Measurements from ENCODE around the gene CMYA5.

DNA sequence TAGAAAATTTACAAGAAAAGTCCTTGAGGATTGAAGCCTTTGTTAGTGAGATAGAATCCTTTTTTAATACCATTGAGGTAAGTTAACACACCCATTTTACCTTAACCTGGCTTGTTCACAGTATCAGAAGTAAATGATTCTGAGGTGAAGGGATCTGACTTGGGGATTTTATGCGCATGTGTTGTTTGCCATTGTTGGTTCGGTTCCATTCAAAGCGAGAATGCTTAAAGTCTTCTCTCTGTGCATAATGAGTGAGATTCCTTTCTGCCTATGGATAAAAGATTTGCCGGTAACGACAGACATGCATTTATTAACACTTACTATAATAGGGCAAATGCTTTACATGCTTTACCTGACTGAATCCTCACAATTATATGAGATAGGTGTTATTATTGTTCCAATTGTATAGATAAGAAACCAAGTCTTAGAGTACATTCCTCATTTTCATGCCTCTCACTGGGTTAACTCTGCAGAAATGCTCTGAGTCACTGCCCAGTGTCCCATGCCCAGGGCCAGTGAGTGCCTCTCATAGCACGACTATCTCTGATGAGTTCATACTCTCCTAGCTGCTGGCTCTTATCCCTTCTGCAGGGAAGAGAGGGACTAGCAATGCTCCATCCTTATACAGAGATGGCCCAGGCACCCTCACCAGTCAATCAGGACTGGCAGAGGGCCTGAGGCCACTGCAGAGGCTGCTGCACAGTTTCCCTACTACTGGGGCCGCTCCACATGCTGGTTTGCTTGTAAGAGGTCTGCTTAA is 54.4 kb downstream of the CMYA5 start:
- TF ChIP-seq, protein P1, sequence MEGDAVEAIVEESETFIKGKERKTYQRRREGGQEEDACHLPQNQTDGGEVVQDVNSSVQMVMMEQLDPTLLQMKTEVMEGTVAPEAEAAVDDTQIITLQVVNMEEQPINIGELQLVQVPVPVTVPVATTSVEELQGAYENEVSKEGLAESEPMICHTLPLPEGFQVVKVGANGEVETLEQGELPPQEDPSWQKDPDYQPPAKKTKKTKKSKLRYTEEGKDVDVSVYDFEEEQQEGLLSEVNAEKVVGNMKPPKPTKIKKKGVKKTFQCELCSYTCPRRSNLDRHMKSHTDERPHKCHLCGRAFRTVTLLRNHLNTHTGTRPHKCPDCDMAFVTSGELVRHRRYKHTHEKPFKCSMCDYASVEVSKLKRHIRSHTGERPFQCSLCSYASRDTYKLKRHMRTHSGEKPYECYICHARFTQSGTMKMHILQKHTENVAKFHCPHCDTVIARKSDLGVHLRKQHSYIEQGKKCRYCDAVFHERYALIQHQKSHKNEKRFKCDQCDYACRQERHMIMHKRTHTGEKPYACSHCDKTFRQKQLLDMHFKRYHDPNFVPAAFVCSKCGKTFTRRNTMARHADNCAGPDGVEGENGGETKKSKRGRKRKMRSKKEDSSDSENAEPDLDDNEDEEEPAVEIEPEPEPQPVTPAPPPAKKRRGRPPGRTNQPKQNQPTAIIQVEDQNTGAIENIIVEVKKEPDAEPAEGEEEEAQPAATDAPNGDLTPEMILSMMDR (IDR thresholded peaks at IDR 0.05) = no peak
- TF ChIP-seq POLR2A (IDR thresholded peaks at IDR 0.05) = no peak

Data from thyroid gland (tissue), 4 donors.